Measurements from ENCODE around the gene DDX21.

DNA sequence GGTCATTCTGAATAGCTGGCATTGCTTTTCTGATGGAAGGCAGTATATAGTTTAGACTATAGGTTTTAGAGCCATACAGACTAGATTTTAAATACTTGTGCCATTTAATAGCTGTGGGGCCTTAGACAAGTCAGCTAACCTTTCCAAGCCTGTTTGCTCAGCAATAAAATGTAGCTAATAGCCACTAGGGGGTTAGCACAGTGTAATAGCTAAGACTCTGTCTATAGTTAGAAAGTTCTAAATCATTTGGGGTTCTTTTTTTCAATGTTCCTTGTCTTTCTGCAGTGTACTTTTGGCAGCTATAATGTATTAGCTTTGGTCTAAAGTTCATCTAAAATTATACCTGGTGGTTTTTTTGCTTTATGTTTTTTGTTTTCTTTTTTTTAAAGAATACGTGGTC is 25.1 kb downstream of the DDX21 start:
- TF ChIP-seq, protein P1, sequence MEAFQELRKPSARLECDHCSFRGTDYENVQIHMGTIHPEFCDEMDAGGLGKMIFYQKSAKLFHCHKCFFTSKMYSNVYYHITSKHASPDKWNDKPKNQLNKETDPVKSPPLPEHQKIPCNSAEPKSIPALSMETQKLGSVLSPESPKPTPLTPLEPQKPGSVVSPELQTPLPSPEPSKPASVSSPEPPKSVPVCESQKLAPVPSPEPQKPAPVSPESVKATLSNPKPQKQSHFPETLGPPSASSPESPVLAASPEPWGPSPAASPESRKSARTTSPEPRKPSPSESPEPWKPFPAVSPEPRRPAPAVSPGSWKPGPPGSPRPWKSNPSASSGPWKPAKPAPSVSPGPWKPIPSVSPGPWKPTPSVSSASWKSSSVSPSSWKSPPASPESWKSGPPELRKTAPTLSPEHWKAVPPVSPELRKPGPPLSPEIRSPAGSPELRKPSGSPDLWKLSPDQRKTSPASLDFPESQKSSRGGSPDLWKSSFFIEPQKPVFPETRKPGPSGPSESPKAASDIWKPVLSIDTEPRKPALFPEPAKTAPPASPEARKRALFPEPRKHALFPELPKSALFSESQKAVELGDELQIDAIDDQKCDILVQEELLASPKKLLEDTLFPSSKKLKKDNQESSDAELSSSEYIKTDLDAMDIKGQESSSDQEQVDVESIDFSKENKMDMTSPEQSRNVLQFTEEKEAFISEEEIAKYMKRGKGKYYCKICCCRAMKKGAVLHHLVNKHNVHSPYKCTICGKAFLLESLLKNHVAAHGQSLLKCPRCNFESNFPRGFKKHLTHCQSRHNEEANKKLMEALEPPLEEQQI (IDR thresholded peaks at IDR 0.05): no peak
- TF ChIP-seq, protein P2, sequence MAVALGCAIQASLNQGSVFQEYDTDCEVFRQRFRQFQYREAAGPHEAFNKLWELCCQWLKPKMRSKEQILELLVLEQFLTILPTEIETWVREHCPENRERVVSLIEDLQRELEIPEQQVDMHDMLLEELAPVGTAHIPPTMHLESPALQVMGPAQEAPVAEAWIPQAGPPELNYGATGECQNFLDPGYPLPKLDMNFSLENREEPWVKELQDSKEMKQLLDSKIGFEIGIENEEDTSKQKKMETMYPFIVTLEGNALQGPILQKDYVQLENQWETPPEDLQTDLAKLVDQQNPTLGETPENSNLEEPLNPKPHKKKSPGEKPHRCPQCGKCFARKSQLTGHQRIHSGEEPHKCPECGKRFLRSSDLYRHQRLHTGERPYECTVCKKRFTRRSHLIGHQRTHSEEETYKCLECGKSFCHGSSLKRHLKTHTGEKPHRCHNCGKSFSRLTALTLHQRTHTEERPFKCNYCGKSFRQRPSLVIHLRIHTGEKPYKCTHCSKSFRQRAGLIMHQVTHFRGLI (CRISPR knock-in tag; IDR thresholded peaks at IDR 0.05): no peak
- TF ChIP-seq, protein P3, sequence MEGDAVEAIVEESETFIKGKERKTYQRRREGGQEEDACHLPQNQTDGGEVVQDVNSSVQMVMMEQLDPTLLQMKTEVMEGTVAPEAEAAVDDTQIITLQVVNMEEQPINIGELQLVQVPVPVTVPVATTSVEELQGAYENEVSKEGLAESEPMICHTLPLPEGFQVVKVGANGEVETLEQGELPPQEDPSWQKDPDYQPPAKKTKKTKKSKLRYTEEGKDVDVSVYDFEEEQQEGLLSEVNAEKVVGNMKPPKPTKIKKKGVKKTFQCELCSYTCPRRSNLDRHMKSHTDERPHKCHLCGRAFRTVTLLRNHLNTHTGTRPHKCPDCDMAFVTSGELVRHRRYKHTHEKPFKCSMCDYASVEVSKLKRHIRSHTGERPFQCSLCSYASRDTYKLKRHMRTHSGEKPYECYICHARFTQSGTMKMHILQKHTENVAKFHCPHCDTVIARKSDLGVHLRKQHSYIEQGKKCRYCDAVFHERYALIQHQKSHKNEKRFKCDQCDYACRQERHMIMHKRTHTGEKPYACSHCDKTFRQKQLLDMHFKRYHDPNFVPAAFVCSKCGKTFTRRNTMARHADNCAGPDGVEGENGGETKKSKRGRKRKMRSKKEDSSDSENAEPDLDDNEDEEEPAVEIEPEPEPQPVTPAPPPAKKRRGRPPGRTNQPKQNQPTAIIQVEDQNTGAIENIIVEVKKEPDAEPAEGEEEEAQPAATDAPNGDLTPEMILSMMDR (IDR thresholded peaks at IDR 0.05 in 2 of 3, conservative IDR thresholded peaks at IDR 0.05 in 1 of 3; ENCODE audit: insufficient read depth in 2 of 3, low read depth in 1 of 3, low read length in 3 of 3): peak in 2 of 3 experiments; percentile 33 to 53; a peak in 3 of 6 replicates
- TF ChIP-seq POLR2A (conservative IDR thresholded peaks at IDR 0.05) (0 out of 2 replicates have a peak, but pooled peaks have one; percentile 16), TAF1 (IDR thresholded peaks at IDR 0.05; ENCODE audit: control insufficient read depth, extremely low read depth, insufficient read depth, low read length, severe bottlenecking) (no peak), RNF2 (IDR thresholded peaks at IDR 0.05) (no peak), PHF8 (IDR thresholded peaks at IDR 0.05; ENCODE audit: borderline replicate concordance, low read length) (no peak), FOXJ2 (tag; IDR thresholded peaks at IDR 0.05) (no peak), ADNP (tag; IDR thresholded peaks at IDR 0.05) (no peak), EZH2 (IDR thresholded peaks at IDR 0.05; ENCODE audit: borderline replicate concordance, low read depth, low read length) (no peak), EP300 (IDR thresholded peaks at IDR 0.05; ENCODE audit: low read length) (no peak)

Measured in K562 (cell line).